Panc1 (cell line): Measurements from ENCODE around the gene SLC25A42. TPM values are rescaled to one million over a fixed set of nuclear protein-coding genes. Genes with fewer than 3 reads are reported as not detected.

Experiments
- ATAC-seq: fragments of 200-7000 bp; cut with Tn5 transposase; 2 replicates; pipeline ENCODE4 v1.9.1; 2020; ENCODE audit warnings: mild to moderate bottlenecking, moderate library complexity
- BruUV-seq: library from RNA; stranded (reverse); fragments of 400-500 nt; replicated peaks from 2 replicates; lab custom pipeline; 2021; lab: Mats Ljungman, UMichigan
- CTCF ChIA-PET: fragments of 300-600 bp; sonication (Branson Sonifier 250); formaldehyde crosslinking; loops from one replicate; lab custom pipeline; 2022; ENCODE audit warnings: antibody characterized with exemption; lab: Charles Lee
- POLR2A ChIA-PET: fragments of 300-600 bp; sonication (Branson Sonifier 250); formaldehyde crosslinking; loops from one replicate; lab custom pipeline; 2022; ENCODE audit warnings: antibody characterized with exemption; lab: Charles Lee
- DNase-seq: peaks from one replicate; pipeline ENCODE4 v3.0.0-alpha.2; 2010; ENCODE audit warnings: low read depth, low spot score
- H3K27ac ChIP-seq: 2 replicates; pipeline ENCODE4 v1.5.1; 2011; ENCODE audit warnings: mild to moderate bottlenecking, low read length, inconsistent platforms
- H3K27me3 ChIP-seq: fragments of 200-500 bp; sonication (Bioruptor generic); 2 replicates; pipeline ENCODE4 v1.6.0; 2014; ENCODE audit warnings: low read length, inconsistent platforms; ENCODE audit not compliant: control insufficient read depth, insufficient read depth
- H3K36me3 ChIP-seq: fragments of 200-500 bp; sonication (Bioruptor generic); 2 replicates; pipeline ENCODE4 v1.5.1; 2014; ENCODE audit warnings: inconsistent platforms, mild to moderate bottlenecking, low read length, moderate library complexity; ENCODE audit not compliant: control insufficient read depth, insufficient read depth
- H3K4me1 ChIP-seq: 2 replicates; pipeline ENCODE4 v1.5.1; 2011; ENCODE audit warnings: inconsistent platforms, mild to moderate bottlenecking, low read length, moderate library complexity; ENCODE audit not compliant: control insufficient read depth, insufficient read depth
- H3K4me3 ChIP-seq, 2 experiments: 2 replicates each; pipeline ENCODE4 v1.5.1; 2011 to 2012; ENCODE audit warnings: low read depth in 2 of 2, low read length in 2 of 2, mild to moderate bottlenecking in 2 of 2, inconsistent platforms in 1 of 2, moderate library complexity in 1 of 2
- H3K9me3 ChIP-seq: fragments of 200-500 bp; sonication (Bioruptor generic); 2 replicates; pipeline ENCODE4 v1.5.1; 2014; ENCODE audit warnings: low read depth, mild to moderate bottlenecking, inconsistent platforms, low read length, moderate library complexity; ENCODE audit not compliant: control insufficient read depth, insufficient read depth
- POLR2AphosphoS5 ChIP-seq: IDR thresholded peaks from 2 replicates; pipeline ENCODE4 v1.6.1; 2012; ENCODE audit warnings: mild to moderate bottlenecking, low read depth, low read length, moderate library complexity
- SIN3A ChIP-seq: IDR thresholded peaks from 2 replicates; pipeline ENCODE4 v1.6.1; 2012; ENCODE audit warnings: low read depth, mild to moderate bottlenecking, low read length, moderate library complexity, borderline replicate concordance; ENCODE audit not compliant: insufficient read depth
- TCF7L2 ChIP-seq: IDR thresholded peaks from 2 replicates; pipeline ENCODE4 v1.6.1; 2011; ENCODE audit warnings: mild to moderate bottlenecking, low read depth, low read length, inconsistent platforms
- in situ Hi-C: cut with HindIII; loops from 2 replicates; pipeline ENCODE4 v1.10.0; 2016; ENCODE audit warnings: low sequenced_read_pairs, low pct_unique_long_range_greater_than_20kb
- intact Hi-C: fragments of 100-400 bp; cut with micrococcal nuclease; formaldehyde crosslinking; loops from one replicate; pipeline ENCODE4 v1.10.0; 2022; ENCODE audit not compliant: unreplicated experiment
- total RNA-seq: library from RNA; stranded (reverse); gene quantifications from one replicate; pipeline ENCODE4 v1.2.1, GENCODE V29; 2021; ENCODE audit not compliant: unreplicated experiment
- TF ChIP-seq, protein P1 (sequence below): fragments of 450-650 bp; IDR thresholded peaks from 2 replicates; pipeline ENCODE4 v1.5.1; 2017; ENCODE audit warnings: mild to moderate bottlenecking
- TF ChIP-seq, protein P2 (sequence below), 2 experiments: IDR thresholded peaks; 2 replicates each; pipeline ENCODE4 v1.6.1; 2011 to 2012; ENCODE audit warnings: low read depth in 2 of 2, control low read depth in 1 of 2, low read length in 1 of 2, mild to moderate bottlenecking in 1 of 2, moderate library complexity in 1 of 2; ENCODE audit not compliant: insufficient read depth in 1 of 2

The SLC25A42 gene
- total RNA-seq, 1 experiment from 2014 or later: 2.6 TPM

DNA sequence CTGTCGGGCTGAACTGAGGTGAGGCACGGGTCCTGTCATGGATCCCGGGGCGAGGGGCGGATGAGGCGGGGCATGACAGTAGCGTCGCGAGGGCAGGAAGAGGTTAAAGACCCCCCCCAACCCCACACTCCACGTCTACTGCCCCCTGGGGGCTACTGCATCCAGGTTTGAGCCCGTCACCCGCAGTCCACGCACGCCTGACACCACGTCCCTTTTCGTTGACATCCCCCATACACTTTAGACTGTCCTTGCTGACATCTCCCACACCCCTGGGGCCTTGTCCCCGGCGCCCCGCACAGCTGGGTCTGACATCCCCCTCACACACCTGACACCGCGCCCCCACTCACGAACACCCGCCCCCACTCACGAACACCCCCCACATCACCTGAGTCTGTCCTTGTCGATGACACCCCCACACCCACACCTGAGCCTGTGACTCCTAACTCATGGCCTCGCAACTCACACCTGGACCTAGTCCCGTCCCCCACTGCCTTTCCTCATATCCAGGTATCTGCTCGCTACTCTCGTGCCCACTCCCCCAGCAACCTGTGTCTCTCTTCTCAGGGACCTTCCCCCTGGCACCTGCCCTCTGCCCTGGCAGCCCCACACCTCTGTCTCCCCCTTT, 416 bp downstream of the SLC25A42 start:
- ATAC-seq (peak; percentile 2; the same call in 1 of the 2 replicates), DNase-seq (no peak)
- TF ChIP-seq POLR2AphosphoS5 (no peak), TCF7L2 (no peak), SIN3A (no peak)
- TF ChIP-seq, protein P1, sequence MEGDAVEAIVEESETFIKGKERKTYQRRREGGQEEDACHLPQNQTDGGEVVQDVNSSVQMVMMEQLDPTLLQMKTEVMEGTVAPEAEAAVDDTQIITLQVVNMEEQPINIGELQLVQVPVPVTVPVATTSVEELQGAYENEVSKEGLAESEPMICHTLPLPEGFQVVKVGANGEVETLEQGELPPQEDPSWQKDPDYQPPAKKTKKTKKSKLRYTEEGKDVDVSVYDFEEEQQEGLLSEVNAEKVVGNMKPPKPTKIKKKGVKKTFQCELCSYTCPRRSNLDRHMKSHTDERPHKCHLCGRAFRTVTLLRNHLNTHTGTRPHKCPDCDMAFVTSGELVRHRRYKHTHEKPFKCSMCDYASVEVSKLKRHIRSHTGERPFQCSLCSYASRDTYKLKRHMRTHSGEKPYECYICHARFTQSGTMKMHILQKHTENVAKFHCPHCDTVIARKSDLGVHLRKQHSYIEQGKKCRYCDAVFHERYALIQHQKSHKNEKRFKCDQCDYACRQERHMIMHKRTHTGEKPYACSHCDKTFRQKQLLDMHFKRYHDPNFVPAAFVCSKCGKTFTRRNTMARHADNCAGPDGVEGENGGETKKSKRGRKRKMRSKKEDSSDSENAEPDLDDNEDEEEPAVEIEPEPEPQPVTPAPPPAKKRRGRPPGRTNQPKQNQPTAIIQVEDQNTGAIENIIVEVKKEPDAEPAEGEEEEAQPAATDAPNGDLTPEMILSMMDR: no peak
- TF ChIP-seq, protein P2, sequence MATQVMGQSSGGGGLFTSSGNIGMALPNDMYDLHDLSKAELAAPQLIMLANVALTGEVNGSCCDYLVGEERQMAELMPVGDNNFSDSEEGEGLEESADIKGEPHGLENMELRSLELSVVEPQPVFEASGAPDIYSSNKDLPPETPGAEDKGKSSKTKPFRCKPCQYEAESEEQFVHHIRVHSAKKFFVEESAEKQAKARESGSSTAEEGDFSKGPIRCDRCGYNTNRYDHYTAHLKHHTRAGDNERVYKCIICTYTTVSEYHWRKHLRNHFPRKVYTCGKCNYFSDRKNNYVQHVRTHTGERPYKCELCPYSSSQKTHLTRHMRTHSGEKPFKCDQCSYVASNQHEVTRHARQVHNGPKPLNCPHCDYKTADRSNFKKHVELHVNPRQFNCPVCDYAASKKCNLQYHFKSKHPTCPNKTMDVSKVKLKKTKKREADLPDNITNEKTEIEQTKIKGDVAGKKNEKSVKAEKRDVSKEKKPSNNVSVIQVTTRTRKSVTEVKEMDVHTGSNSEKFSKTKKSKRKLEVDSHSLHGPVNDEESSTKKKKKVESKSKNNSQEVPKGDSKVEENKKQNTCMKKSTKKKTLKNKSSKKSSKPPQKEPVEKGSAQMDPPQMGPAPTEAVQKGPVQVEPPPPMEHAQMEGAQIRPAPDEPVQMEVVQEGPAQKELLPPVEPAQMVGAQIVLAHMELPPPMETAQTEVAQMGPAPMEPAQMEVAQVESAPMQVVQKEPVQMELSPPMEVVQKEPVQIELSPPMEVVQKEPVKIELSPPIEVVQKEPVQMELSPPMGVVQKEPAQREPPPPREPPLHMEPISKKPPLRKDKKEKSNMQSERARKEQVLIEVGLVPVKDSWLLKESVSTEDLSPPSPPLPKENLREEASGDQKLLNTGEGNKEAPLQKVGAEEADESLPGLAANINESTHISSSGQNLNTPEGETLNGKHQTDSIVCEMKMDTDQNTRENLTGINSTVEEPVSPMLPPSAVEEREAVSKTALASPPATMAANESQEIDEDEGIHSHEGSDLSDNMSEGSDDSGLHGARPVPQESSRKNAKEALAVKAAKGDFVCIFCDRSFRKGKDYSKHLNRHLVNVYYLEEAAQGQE (IDR thresholded peaks at IDR 0.05; ENCODE audit: insufficient read depth in 1 of 2, low read depth in 2 of 2, low read length in 1 of 2): no peak
- H3K9me3 ChIP-seq: no peaks in the 10 kb centered on the region
- peak overlapping the region; percentile 52 to 61 for H3K4me3 ChIP-seq
- ChIA-PET POLR2A (no interaction called here), CTCF (no interaction called here)
- no TSS peak for BruUV-seq
- H3K27ac ChIP-seq: no peak overlapping the region
- H3K36me3 ChIP-seq: no peaks in the 10 kb centered on the region
- H3K4me1 ChIP-seq: peaks cover 15% of the 10 kb centered on the region
- no peaks in the 10 kb centered on the region for H3K27me3 ChIP-seq
- in situ Hi-C loops (no loop called here), intact Hi-C loops (loop anchor here (10.0 kb wide), 1 partner anchor 71 kb away; the partner anchor contains the start of gene TMEM161A)

DNA sequence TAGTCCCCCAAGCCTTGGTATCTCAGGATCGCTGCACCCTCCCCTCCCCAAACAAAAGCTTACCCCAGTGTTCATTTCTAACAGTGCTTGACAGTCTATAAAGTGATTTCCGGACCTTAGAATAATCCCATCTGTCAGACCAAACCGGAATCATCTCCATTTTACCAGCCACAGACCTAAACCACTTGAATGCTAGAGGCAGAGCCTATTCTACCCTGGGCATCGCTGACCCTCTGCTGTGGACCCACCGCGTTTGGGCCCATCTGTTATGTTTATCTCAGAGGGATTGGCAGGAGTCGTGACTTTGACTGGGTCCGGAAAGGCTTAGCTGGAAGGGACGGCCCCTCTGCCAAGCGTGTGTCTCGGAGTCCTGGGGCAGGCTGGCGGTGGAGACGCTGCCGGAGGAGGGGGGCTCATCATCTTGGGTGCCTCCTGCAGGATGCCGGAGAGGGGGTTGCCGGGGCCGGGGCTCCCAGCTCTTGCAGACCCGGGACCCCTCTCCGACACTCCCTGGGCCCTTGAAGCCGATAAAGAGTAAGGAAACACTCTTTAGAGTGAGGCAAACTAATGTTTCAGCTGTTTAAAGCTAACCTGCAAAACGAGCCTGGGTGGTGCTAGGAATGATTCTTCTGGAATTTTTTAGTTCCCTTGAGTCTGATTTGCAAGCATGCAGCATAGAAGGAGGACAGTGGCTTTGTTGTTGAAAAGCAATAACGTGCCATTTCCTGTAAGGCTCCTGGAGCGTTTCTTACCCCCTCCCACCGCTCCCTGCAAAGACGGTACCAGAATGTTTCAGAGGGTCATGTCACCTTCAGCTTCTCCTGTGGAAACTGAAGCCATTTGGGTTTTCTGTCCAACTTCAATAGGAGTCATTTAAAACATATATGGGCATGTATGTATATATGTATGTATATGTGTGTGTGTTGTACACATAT, 1.3 kb downstream of the SLC25A42 start:
- Histone ChIP-seq H3K27ac (no peak overlapping the region), H3K4me1 (peaks cover 15% of the 10 kb centered on the region), H3K4me3 (peak overlapping the region; percentile 52 to 61), H3K9me3 (no peaks in the 10 kb centered on the region), H3K27me3 (no peaks in the 10 kb centered on the region), H3K36me3 (no peaks in the 10 kb centered on the region)
- ATAC-seq (no peak), DNase-seq (no peak)
- intact Hi-C loops: loop anchor here (10.0 kb wide), 1 partner anchor 70 kb away; the partner anchor contains the start of gene TMEM161A
- ChIA-PET CTCF (no interaction called here), POLR2A (no interaction called here)
- BruUV-seq: no TSS peak
- in situ Hi-C loops: no loop called here
- TF ChIP-seq, protein P1: no peak
- TF ChIP-seq POLR2AphosphoS5: no peak
- TF ChIP-seq SIN3A: no peak
- TF ChIP-seq, protein P2 (IDR thresholded peaks at IDR 0.05; ENCODE audit: insufficient read depth in 1 of 2, low read depth in 2 of 2, low read length in 1 of 2): no peak
- TF ChIP-seq TCF7L2: no peak
